ENCODE measurements around the gene PTCRA. TPM values are rescaled to one million over a fixed set of nuclear protein-coding genes. Genes with fewer than 3 reads are reported as not detected.

The PTCRA gene
- total RNA-seq, 1 experiment from 2014 or later, result not detected

- H3K4me1 ChIP-seq (ENCODE audit: control insufficient read depth, insufficient read depth, low read length), result no peaks in the 10 kb centered on the region
- BruUV-seq (replicated peaks), result no TSS peak
- in situ Hi-C loops (cut with HindIII; ENCODE audit: low pct_unique_long_range_greater_than_20kb, low sequenced_read_pairs), result no loop called here
These were observed 435 bp downstream of the PTCRA start for GRCh38 chr6:42916288-42916687.

GRCh38 chr6:42921801-42922200 lies 5.9 kb downstream of the PTCRA start:
- intact Hi-C loops (cut with micrococcal nuclease; ENCODE audit: unreplicated experiment), result no loop called here
- CTCF ChIA-PET, result no interaction called here
- POLR2A ChIA-PET, result no interaction called here

More at GRCh38 chr6:42916288-42916687, 435 bp downstream of the PTCRA start:
- ATAC-seq (peak; percentile 49; the same call in 1 of the 2 replicates), DNase-seq (ENCODE audit: low read depth, low spot score) (no peak)
- Histone ChIP-seq H3K4me3 (ENCODE audit: low read depth in 2 of 2, low read length in 2 of 2) (no peak overlapping the region), H3K27ac (ENCODE audit: low read length) (no peak overlapping the region), H3K27me3 (ENCODE audit: control insufficient read depth, insufficient read depth, low read length) (no peaks in the 10 kb centered on the region), H3K36me3 (ENCODE audit: control insufficient read depth, insufficient read depth, low read length) (no peaks in the 10 kb centered on the region), H3K9me3 (ENCODE audit: control insufficient read depth, insufficient read depth, low read depth, low read length) (no peaks in the 10 kb centered on the region)
- POLR2A ChIA-PET, result no interaction called here
- no peak for TF ChIP-seq SIN3A (IDR thresholded peaks at IDR 0.05; ENCODE audit: borderline replicate concordance, insufficient read depth, low read depth, low read length)
- no peak for TF ChIP-seq TCF7L2 (IDR thresholded peaks at IDR 0.05; ENCODE audit: low read depth, low read length)
- no peak for TF ChIP-seq REST (IDR thresholded peaks at IDR 0.05; ENCODE audit: insufficient read depth in 1 of 2, low read depth in 2 of 2, low read length in 1 of 2)
- intact Hi-C loops (cut with micrococcal nuclease; ENCODE audit: unreplicated experiment), result no loop called here
- CTCF ChIA-PET, result interaction anchor here (0.6 to 0.7 kb wide), 2 partner anchors 48 to 121 kb away, joined by 3 read pairs; no protein-coding TSS in a partner anchor

More at GRCh38 chr6:42921801-42922200, 5.9 kb downstream of the PTCRA start:
- BruUV-seq (replicated peaks), result no TSS peak
- DNase-seq (ENCODE audit: low read depth, low spot score), result no peak
- in situ Hi-C loops (cut with HindIII; ENCODE audit: low pct_unique_long_range_greater_than_20kb, low sequenced_read_pairs), result no loop called here
- TF ChIP-seq REST (IDR thresholded peaks at IDR 0.05; ENCODE audit: insufficient read depth in 1 of 2, low read depth in 2 of 2, low read length in 1 of 2) (no peak), POLR2AphosphoS5 (IDR thresholded peaks at IDR 0.05; ENCODE audit: low read depth, low read length) (no peak), TCF7L2 (IDR thresholded peaks at IDR 0.05; ENCODE audit: low read depth, low read length) (no peak), CTCF (IDR thresholded peaks at IDR 0.05) (no peak), SIN3A (IDR thresholded peaks at IDR 0.05; ENCODE audit: borderline replicate concordance, insufficient read depth, low read depth, low read length) (no peak)
- ATAC-seq, result no peak
- Histone ChIP-seq H3K27ac (ENCODE audit: low read length) (no peak overlapping the region), H3K27me3 (ENCODE audit: control insufficient read depth, insufficient read depth, low read length) (no peaks in the 10 kb centered on the region), H3K36me3 (ENCODE audit: control insufficient read depth, insufficient read depth, low read length) (no peaks in the 10 kb centered on the region), H3K4me1 (ENCODE audit: control insufficient read depth, insufficient read depth, low read length) (peaks cover 5% of the 10 kb centered on the region; the same call in 1 of the 2 replicates), H3K4me3 (ENCODE audit: low read depth in 2 of 2, low read length in 2 of 2) (no peak overlapping the region), H3K9me3 (ENCODE audit: control insufficient read depth, insufficient read depth, low read depth, low read length) (no peaks in the 10 kb centered on the region)
